HepG2 (cell line): ENCODE measurements around the gene JAKMIP3. TPM values are rescaled to one million over a fixed set of nuclear protein-coding genes. Genes with fewer than 3 reads are reported as not detected.

Experiments used
- ATAC-seq: fragments of 200-7000 bp; cut with Tn5 transposase; 3 replicates; pipeline ENCODE4 v1.9.1; 2020; ENCODE audit warnings: mild to moderate bottlenecking, moderate library complexity
- BruUV-seq: library from RNA; stranded (reverse); fragments of 400-500 nt; replicated peaks from 2 replicates; lab custom pipeline; 2021; lab: Mats Ljungman, UMichigan
- CTCF ChIA-PET: fragments of 300-600 bp; formaldehyde crosslinking; extraction: SDS; loops from one replicate; lab custom pipeline; 2021; ENCODE audit warnings: low total read pairs, inconsistent platforms, low intra/inter-chr PET ratio; lab: Yijun Ruan, JAX
- POLR2A ChIA-PET: fragments of 350-600 bp; sonication (Branson Sonifier 250); formaldehyde crosslinking; loops from one replicate; lab custom pipeline; 2020; ENCODE audit warnings: antibody characterized with exemption, inconsistent platforms; lab: Yijun Ruan, JAX
- DNase-seq: peaks from one replicate; pipeline ENCODE4 v3.0.0-alpha.2; 2015; ENCODE audit warnings: low spot score
- FAIRE-seq: peaks from 3 replicates; lab custom pipeline; 2011; peaks lifted over from hg19 to GRCh38; lab: Jason Lieb, UNC
- H2AFZ ChIP-seq: one replicate; pipeline ENCODE4 v1.6.1; 2011; ENCODE audit warnings: low read length, inconsistent platforms
- H3K27ac ChIP-seq: fragments of 300-600 bp; 3 replicates; pipeline ENCODE4 v1.8.0; 2011; ENCODE audit warnings: mixed run types, mild to moderate bottlenecking, mixed read lengths, low read length, inconsistent platforms; ENCODE audit not compliant: insufficient read depth; ENCODE audit errors: extremely low read length
- H3K27me3 ChIP-seq, 2 experiments: fragments of 200-600 bp in 1 of 2; 2 replicates in 1 of 2; 3 replicates in 1 of 2; pipeline versions ENCODE4 v1.6.0 to v1.8.0; 2011; ENCODE audit warnings: low read length in 2 of 2, mild to moderate bottlenecking in 2 of 2, moderate library complexity in 2 of 2, inconsistent platforms in 1 of 2; ENCODE audit not compliant: insufficient read depth in 2 of 2, control insufficient read depth in 1 of 2
- H3K36me3 ChIP-seq, 2 experiments: fragments of 200-600 bp in 1 of 2; replicated peaks in 1 of 2; 2 replicates in 1 of 2; 3 replicates in 1 of 2; pipeline versions ENCODE4 v1.5.1 to v1.8.0; 2011; ENCODE audit warnings: low read length in 2 of 2, inconsistent platforms in 1 of 2; ENCODE audit not compliant: insufficient read depth in 2 of 2, control insufficient read depth in 1 of 2
- H3K4me1 ChIP-seq: 2 replicates; pipeline ENCODE4 v1.5.1; 2012; ENCODE audit warnings: low read length, inconsistent platforms; ENCODE audit not compliant: insufficient read depth
- H3K4me2 ChIP-seq: 2 replicates; pipeline ENCODE4 v1.6.0; 2011; ENCODE audit warnings: low read depth, low read length, inconsistent platforms
- H3K4me3 ChIP-seq, 3 experiments: fragments of 200-600 bp in 1 of 3; sonication (generic), shearing (Covaris generic) in 1 of 3; replicated peaks in 1 of 3; 2 replicates each; pipeline ENCODE4 v1.5.1; 2011 to 2016; ENCODE audit warnings: low read length in 3 of 3, inconsistent platforms in 2 of 3, low read depth in 2 of 3, mild to moderate bottlenecking in 2 of 3, control low read depth in 1 of 3, mixed read lengths in 1 of 3; ENCODE audit not compliant: insufficient read depth in 1 of 3
- H3K79me2 ChIP-seq: one replicate; pipeline ENCODE4 v1.6.1; 2011; ENCODE audit warnings: low read length, inconsistent platforms; ENCODE audit not compliant: insufficient read depth
- H3K9ac ChIP-seq: 2 replicates; pipeline ENCODE4 v1.6.0; 2011; ENCODE audit warnings: mild to moderate bottlenecking, low read depth, low read length, inconsistent platforms; ENCODE audit not compliant: insufficient read depth
- H3K9me3 ChIP-seq: 2 replicates; pipeline ENCODE4 v1.5.1; 2012; ENCODE audit warnings: mild to moderate bottlenecking, low read length
- H4K20me1 ChIP-seq: 2 replicates; pipeline ENCODE4 v1.6.0; 2011; ENCODE audit warnings: inconsistent platforms, mild to moderate bottlenecking, low read length, moderate library complexity; ENCODE audit not compliant: insufficient read depth
- HNRNPL ChIP-seq: fragments of 200-400 bp; formaldehyde crosslinking; IDR thresholded peaks from 2 replicates; pipeline ENCODE4 v1.6.1; 2017; ENCODE audit warnings: mild to moderate bottlenecking, low read depth, low read length
- JUNB ChIP-seq: sonication (generic); formaldehyde crosslinking; IDR thresholded peaks from 2 replicates; pipeline ENCODE4 v1.8.0; 2022; ENCODE audit warnings: missing genetic modification reagents, mild to moderate bottlenecking, borderline replicate concordance
- NFE2L1 ChIP-seq: sonication (generic); formaldehyde crosslinking; IDR thresholded peaks from 2 replicates; pipeline ENCODE4 v1.4.0; 2020; ENCODE audit warnings: missing genetic modification reagents, mild to moderate bottlenecking, borderline replicate concordance
- NR2C2 ChIP-seq: sonication (generic); formaldehyde crosslinking; IDR thresholded peaks from 2 replicates; pipeline ENCODE4 v1.4.0; 2020; ENCODE audit warnings: missing genetic modification reagents, mild to moderate bottlenecking, moderate library complexity, borderline replicate concordance
- PPARG ChIP-seq: conservative IDR thresholded peaks from 2 replicates; pipeline ENCODE4 v1.6.1; 2016; ENCODE audit warnings: missing biosample characterization, missing genetic modification reagents
- ZNF232 ChIP-seq: sonication (generic); formaldehyde crosslinking; IDR thresholded peaks from 2 replicates; pipeline ENCODE4 v1.4.0; 2020; ENCODE audit warnings: missing genetic modification reagents, borderline replicate concordance
- ZNF251 ChIP-seq: sonication (generic); formaldehyde crosslinking; IDR thresholded peaks from 2 replicates; pipeline ENCODE4 v1.9.0; 2021; ENCODE audit warnings: mild to moderate bottlenecking, missing genetic modification reagents
- ZNF30 ChIP-seq: sonication (generic); formaldehyde crosslinking; IDR thresholded peaks from 2 replicates; pipeline ENCODE4 v1.5.0; 2020; ENCODE audit warnings: mild to moderate bottlenecking, missing genetic modification reagents
- ZZZ3 ChIP-seq: sonication (generic); formaldehyde crosslinking; IDR thresholded peaks from 2 replicates; pipeline ENCODE4 v1.4.0; 2020; ENCODE audit warnings: missing genetic modification reagents, mild to moderate bottlenecking, borderline replicate concordance
- WGBS: methylation state at CpG from one replicate; pipeline ENCODE4 v1.1.6; 2017; ENCODE audit warnings: low lambda C conversion rate; 5-methylcytosine and 5-hydroxymethylcytosine counted together
- in situ Hi-C: cut with HindIII; loops from 2 replicates; pipeline ENCODE4 v1.10.0; 2017; ENCODE audit warnings: low pct_unique_long_range_greater_than_20kb; ENCODE audit not compliant: extremely low pct_ligation_motif_present
- intact Hi-C: fragments of 100-400 bp; cut with micrococcal nuclease; formaldehyde crosslinking; loops from one replicate; pipeline ENCODE4 v1.10.0; 2022; ENCODE audit not compliant: unreplicated experiment
- polyA plus RNA-seq, 8 experiments: library from polyadenylated mRNA; depleted of rRNA in 3 of 8; stranded (reverse) in 7 of 8; unstranded in 1 of 8; fragments of >200 nt; fragmentation: Illumina TruSeq in 4 of 8; extraction: Trizol in 4 of 8; gene quantifications; 2 replicates each; pipeline versions ENCODE4 v1.2.1 to v1.2.3, GENCODE V29; 2011 to 2016; ENCODE audit warnings: low read depth in 4 of 8, missing spikeins in 1 of 8, mixed read lengths in 1 of 8; ENCODE audit not compliant: insufficient read depth in 1 of 8
- total RNA-seq, 5 experiments: library from RNA; depleted of rRNA; stranded (reverse); fragments of >200 nt; fragmentation: Illumina TruSeq; extraction: Trizol; gene quantifications; 2 replicates each; pipeline ENCODE4 v1.2.3, GENCODE V29; 2016; ENCODE audit warnings: low read depth in 1 of 5
- TF ChIP-seq, protein P1 (sequence below): sonication (generic); formaldehyde crosslinking; IDR thresholded peaks from 2 replicates; pipeline ENCODE4 v1.8.0; 2022; ENCODE audit warnings: low read depth, missing genetic modification reagents
- TF ChIP-seq, protein P2 (sequence below): IDR thresholded peaks from 2 replicates; pipeline ENCODE4 v1.6.1; 2012; ENCODE audit warnings: low read length, improper control_type of control experiment
- TF ChIP-seq, protein P3 (sequence below): sonication (generic); formaldehyde crosslinking; IDR thresholded peaks from 2 replicates; pipeline ENCODE4 v1.5.1; 2020; ENCODE audit warnings: missing genetic modification reagents, mild to moderate bottlenecking, borderline replicate concordance
- TF ChIP-seq, protein P4 (sequence below): sonication (generic); formaldehyde crosslinking; IDR thresholded peaks from 2 replicates; pipeline ENCODE4 v1.5.1; 2020; ENCODE audit warnings: missing genetic modification reagents, mild to moderate bottlenecking, borderline replicate concordance
- TF ChIP-seq, protein P5 (sequence below): sonication (generic); IDR thresholded peaks from 2 replicates; pipeline ENCODE4 v1.6.1; 2016; ENCODE audit warnings: low read depth, borderline replicate concordance

Gene JAKMIP3
- total and polyA plus RNA-seq, 2 of the 13 experiments (the other 11 are each of a cell fraction or from before 2014, with no cell fraction given) = 0.03 to 0.11 TPM

DNA sequence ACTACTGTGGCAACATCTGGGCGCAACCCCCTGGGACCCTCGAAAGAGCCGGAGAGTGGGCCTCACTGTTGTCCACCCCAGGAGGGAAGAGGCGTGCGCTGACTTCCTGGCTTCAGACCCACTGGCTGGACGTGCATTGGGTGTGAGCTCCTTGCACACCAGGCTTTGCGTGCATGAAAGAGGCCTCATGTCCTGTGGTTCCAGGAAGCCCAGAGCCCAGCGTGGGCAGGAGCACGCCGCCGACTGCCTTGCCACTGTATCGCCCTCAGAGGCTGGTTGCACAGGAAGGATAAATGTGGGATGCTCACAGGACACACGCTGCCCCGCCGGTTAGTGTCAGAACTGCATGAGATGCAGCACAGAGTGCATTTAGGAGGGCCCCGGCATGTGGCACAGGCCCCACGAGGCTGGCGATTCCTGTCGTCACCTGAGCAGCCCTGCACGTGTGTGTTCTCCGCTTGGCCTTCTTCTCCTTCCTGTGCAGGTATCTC, 8.5 kb upstream of the JAKMIP3 start:
- TF ChIP-seq ZNF232 = no peak
- no peak for TF ChIP-seq ZZZ3 (CRISPR knock-in tag)
- TF ChIP-seq NR2C2 = no peak
- TF ChIP-seq, protein P1, sequence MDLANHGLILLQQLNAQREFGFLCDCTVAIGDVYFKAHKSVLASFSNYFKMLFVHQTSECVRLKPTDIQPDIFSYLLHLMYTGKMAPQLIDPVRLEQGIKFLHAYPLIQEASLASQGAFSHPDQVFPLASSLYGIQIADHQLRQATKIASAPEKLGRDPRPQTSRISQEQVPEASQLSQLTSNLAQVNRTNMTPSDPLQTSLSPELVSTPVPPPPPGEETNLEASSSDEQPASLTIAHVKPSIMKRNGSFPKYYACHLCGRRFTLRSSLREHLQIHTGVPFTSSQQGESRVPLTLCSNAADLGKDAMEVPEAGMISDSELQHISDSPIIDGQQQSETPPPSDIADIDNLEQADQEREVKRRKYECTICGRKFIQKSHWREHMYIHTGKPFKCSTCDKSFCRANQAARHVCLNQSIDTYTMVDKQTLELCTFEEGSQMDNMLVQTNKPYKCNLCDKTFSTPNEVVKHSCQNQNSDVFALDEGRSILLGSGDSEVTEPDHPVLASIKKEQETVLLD (CRISPR knock-in tag) = no peak
- TF ChIP-seq, protein P2, sequence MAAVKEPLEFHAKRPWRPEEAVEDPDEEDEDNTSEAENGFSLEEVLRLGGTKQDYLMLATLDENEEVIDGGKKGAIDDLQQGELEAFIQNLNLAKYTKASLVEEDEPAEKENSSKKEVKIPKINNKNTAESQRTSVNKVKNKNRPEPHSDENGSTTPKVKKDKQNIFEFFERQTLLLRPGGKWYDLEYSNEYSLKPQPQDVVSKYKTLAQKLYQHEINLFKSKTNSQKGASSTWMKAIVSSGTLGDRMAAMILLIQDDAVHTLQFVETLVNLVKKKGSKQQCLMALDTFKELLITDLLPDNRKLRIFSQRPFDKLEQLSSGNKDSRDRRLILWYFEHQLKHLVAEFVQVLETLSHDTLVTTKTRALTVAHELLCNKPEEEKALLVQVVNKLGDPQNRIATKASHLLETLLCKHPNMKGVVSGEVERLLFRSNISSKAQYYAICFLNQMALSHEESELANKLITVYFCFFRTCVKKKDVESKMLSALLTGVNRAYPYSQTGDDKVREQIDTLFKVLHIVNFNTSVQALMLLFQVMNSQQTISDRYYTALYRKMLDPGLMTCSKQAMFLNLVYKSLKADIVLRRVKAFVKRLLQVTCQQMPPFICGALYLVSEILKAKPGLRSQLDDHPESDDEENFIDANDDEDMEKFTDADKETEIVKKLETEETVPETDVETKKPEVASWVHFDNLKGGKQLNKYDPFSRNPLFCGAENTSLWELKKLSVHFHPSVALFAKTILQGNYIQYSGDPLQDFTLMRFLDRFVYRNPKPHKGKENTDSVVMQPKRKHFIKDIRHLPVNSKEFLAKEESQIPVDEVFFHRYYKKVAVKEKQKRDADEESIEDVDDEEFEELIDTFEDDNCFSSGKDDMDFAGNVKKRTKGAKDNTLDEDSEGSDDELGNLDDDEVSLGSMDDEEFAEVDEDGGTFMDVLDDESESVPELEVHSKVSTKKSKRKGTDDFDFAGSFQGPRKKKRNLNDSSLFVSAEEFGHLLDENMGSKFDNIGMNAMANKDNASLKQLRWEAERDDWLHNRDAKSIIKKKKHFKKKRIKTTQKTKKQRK = no peak
- TF ChIP-seq, protein P3, sequence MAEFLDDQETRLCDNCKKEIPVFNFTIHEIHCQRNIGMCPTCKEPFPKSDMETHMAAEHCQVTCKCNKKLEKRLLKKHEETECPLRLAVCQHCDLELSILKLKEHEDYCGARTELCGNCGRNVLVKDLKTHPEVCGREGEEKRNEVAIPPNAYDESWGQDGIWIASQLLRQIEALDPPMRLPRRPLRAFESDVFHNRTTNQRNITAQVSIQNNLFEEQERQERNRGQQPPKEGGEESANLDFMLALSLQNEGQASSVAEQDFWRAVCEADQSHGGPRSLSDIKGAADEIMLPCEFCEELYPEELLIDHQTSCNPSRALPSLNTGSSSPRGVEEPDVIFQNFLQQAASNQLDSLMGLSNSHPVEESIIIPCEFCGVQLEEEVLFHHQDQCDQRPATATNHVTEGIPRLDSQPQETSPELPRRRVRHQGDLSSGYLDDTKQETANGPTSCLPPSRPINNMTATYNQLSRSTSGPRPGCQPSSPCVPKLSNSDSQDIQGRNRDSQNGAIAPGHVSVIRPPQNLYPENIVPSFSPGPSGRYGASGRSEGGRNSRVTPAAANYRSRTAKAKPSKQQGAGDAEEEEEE (CRISPR knock-in tag) = no peak
- TF ChIP-seq NFE2L1 (CRISPR knock-in tag) = no peak
- TF ChIP-seq, protein P4, sequence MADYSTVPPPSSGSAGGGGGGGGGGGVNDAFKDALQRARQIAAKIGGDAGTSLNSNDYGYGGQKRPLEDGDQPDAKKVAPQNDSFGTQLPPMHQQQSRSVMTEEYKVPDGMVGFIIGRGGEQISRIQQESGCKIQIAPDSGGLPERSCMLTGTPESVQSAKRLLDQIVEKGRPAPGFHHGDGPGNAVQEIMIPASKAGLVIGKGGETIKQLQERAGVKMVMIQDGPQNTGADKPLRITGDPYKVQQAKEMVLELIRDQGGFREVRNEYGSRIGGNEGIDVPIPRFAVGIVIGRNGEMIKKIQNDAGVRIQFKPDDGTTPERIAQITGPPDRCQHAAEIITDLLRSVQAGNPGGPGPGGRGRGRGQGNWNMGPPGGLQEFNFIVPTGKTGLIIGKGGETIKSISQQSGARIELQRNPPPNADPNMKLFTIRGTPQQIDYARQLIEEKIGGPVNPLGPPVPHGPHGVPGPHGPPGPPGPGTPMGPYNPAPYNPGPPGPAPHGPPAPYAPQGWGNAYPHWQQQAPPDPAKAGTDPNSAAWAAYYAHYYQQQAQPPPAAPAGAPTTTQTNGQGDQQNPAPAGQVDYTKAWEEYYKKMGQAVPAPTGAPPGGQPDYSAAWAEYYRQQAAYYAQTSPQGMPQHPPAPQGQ = no peak
- TF ChIP-seq PPARG (CRISPR knock-in tag) = no peak
- no peak for TF ChIP-seq ZNF30 (CRISPR knock-in tag)
- TF ChIP-seq, protein P5, sequence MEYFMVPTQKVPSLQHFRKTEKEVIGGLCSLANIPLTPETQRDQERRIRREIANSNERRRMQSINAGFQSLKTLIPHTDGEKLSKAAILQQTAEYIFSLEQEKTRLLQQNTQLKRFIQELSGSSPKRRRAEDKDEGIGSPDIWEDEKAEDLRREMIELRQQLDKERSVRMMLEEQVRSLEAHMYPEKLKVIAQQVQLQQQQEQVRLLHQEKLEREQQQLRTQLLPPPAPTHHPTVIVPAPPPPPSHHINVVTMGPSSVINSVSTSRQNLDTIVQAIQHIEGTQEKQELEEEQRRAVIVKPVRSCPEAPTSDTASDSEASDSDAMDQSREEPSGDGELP = no peak
- TF ChIP-seq HNRNPL = no peak
- no peak for TF ChIP-seq ZNF251
- TF ChIP-seq JUNB (CRISPR knock-in tag) = no peak
- DNase-seq = no peak
- Histone ChIP-seq H3K9me3 (peaks cover 14% of the 10 kb centered on the region), H3K27me3 (peaks cover 4 to 37% of the 10 kb centered on the region in 2 experiments; a peak in 4 of 5 replicates), H3K27ac (no peak overlapping the region), H3K36me3 (no peaks in the 10 kb centered on the region), H3K4me2 (no peak overlapping the region), H3K4me3 (no peak overlapping the region), H4K20me1 (no peaks in the 10 kb centered on the region), H3K79me2 (no peaks in the 10 kb centered on the region), H3K9ac (no peak overlapping the region), H3K4me1 (no peaks in the 10 kb centered on the region), H2AFZ (no peak overlapping the region)
- 36% methylated on average over 5 of the region's 21 CpGs for WGBS
- intact Hi-C loops = no loop called here
- POLR2A ChIA-PET = no interaction called here
- no peak for FAIRE-seq
- BruUV-seq = no TSS peak
- ATAC-seq = peak; percentile 59; the same call in 2 of the 3 replicates
- CTCF ChIA-PET = no interaction called here
- in situ Hi-C loops = no loop called here
